HepG2 (cell line): ENCODE data around the gene TXNIP. TPM values are rescaled to one million over a fixed set of nuclear protein-coding genes. Genes with fewer than 3 reads are reported as not detected.

Experiments used
- AHDC1 ChIP-seq: sonication (generic); formaldehyde crosslinking; IDR thresholded peaks from 2 replicates; pipeline ENCODE4 v1.5.1; 2020; ENCODE audit warnings: mild to moderate bottlenecking, missing genetic modification reagents, borderline replicate concordance
- BHLHE40 ChIP-seq: IDR thresholded peaks from 2 replicates; pipeline ENCODE4 v1.6.1; 2011; ENCODE audit warnings: low read length, improper control_type of control experiment
- ETV5 ChIP-seq: IDR thresholded peaks from 2 replicates; pipeline ENCODE4 v1.6.1; 2018; ENCODE audit warnings: missing biosample characterization, missing genetic modification reagents, inconsistent platforms, borderline replicate concordance
- EZH2 ChIP-seq: conservative IDR thresholded peaks from 2 replicates; pipeline ENCODE4 v1.6.1; 2012; ENCODE audit warnings: mild to moderate bottlenecking, low read depth, low read length, moderate library complexity
- KAT2B ChIP-seq: fragments of 150-350 bp; IDR thresholded peaks from 2 replicates; pipeline ENCODE4 v1.6.1; 2014; ENCODE audit warnings: low read depth, low read length, borderline replicate concordance
- MAX ChIP-seq: IDR thresholded peaks from 2 replicates; pipeline ENCODE4 v1.6.1; 2012; ENCODE audit warnings: inconsistent platforms
- MAZ ChIP-seq, 2 experiments: sonication (generic) in 1 of 2; formaldehyde crosslinking in 1 of 2; IDR thresholded peaks; 2 replicates each; pipeline versions ENCODE4 v1.5.0 to v1.6.1; 2012 to 2020; ENCODE audit warnings: low read depth in 2 of 2, mild to moderate bottlenecking in 2 of 2, borderline replicate concordance in 1 of 2, improper control_type of control experiment in 1 of 2, low read length in 1 of 2, missing genetic modification reagents in 1 of 2, moderate library complexity in 1 of 2
- MED1 ChIP-seq: sonication (generic); formaldehyde crosslinking; IDR thresholded peaks from 2 replicates; pipeline ENCODE4 v1.4.0; 2020; ENCODE audit warnings: missing genetic modification reagents
- MLX ChIP-seq: IDR thresholded peaks from 2 replicates; pipeline ENCODE4 v1.6.1; 2016
- NFKB2 ChIP-seq: sonication (generic); formaldehyde crosslinking; IDR thresholded peaks from 2 replicates; pipeline ENCODE4 v1.4.0; 2020; ENCODE audit warnings: missing genetic modification reagents, borderline replicate concordance
- POLR2G ChIP-seq: fragments of 200-400 bp; formaldehyde crosslinking; IDR thresholded peaks from 2 replicates; pipeline ENCODE4 v1.6.1; 2018; ENCODE audit warnings: mild to moderate bottlenecking, low read depth, low read length, moderate library complexity
- SIX4 ChIP-seq: sonication (generic); formaldehyde crosslinking; IDR thresholded peaks from 2 replicates; pipeline ENCODE4 v1.4.0; 2020; ENCODE audit warnings: missing genetic modification reagents
- SRSF1 ChIP-seq: fragments of 200-400 bp; formaldehyde crosslinking; optimal IDR thresholded peaks from 2 replicates; pipeline ENCODE3; 2017; ENCODE audit warnings: mild to moderate bottlenecking, low read depth, low read length, moderate library complexity
- YY1 ChIP-seq: IDR thresholded peaks from 2 replicates; pipeline ENCODE4 v1.6.1; 2011; ENCODE audit warnings: low read length, low read depth, moderate library complexity, mild to moderate bottlenecking; ENCODE audit not compliant: insufficient read depth, insufficient replicate concordance
- ZNF24 ChIP-seq: fragments of 450-650 bp; IDR thresholded peaks from 2 replicates; pipeline ENCODE4 v1.6.1; 2017; ENCODE audit warnings: antibody characterized with exemption, mild to moderate bottlenecking
- ZNF501 ChIP-seq: sonication (generic); formaldehyde crosslinking; IDR thresholded peaks from 2 replicates; pipeline ENCODE4 v1.5.1; 2020; ENCODE audit warnings: mild to moderate bottlenecking, moderate library complexity, missing genetic modification reagents
- ZNF710 ChIP-seq: sonication (generic); formaldehyde crosslinking; IDR thresholded peaks from 2 replicates; pipeline ENCODE4 v1.5.0; 2020; ENCODE audit warnings: mild to moderate bottlenecking, missing genetic modification reagents, borderline replicate concordance
- ZNF75D ChIP-seq: sonication (generic); formaldehyde crosslinking; IDR thresholded peaks from 2 replicates; pipeline ENCODE4 v1.8.1; 2023; ENCODE audit warnings: missing genetic modification reagents, mild to moderate bottlenecking, borderline replicate concordance
- polyA plus RNA-seq, 8 experiments: library from polyadenylated mRNA; depleted of rRNA in 3 of 8; stranded (reverse) in 7 of 8; unstranded in 1 of 8; fragments of >200 nt; fragmentation: Illumina TruSeq in 4 of 8; extraction: Trizol in 4 of 8; gene quantifications; 2 replicates each; pipeline versions ENCODE4 v1.2.1 to v1.2.3, GENCODE V29; 2011 to 2016; ENCODE audit warnings: low read depth in 4 of 8, missing spikeins in 1 of 8, mixed read lengths in 1 of 8; ENCODE audit not compliant: insufficient read depth in 1 of 8
- total RNA-seq, 5 experiments: library from RNA; depleted of rRNA; stranded (reverse); fragments of >200 nt; fragmentation: Illumina TruSeq; extraction: Trizol; gene quantifications; 2 replicates each; pipeline ENCODE4 v1.2.3, GENCODE V29; 2016; ENCODE audit warnings: low read depth in 1 of 5

TXNIP gene
- total and polyA plus RNA-seq, 2 of the 13 experiments (the other 11 are each of a cell fraction or from before 2014, with no cell fraction given): 24.4 to 237 TPM

- peak; percentile 63; the same call in 1 of the 2 replicates for TF ChIP-seq ZNF710
- TF ChIP-seq ETV5 (CRISPR knock-in tag): peak; percentile 95
- TF ChIP-seq MAZ (IDR thresholded peaks at IDR 0.05; ENCODE audit: borderline replicate concordance, low read depth, low read length): peak; percentile 21; the same call in 1 of the 2 replicates
- 0 out of 2 replicates have a peak, but pooled peaks have one; percentile 52 for TF ChIP-seq MAZ (CRISPR knock-in tag; IDR thresholded peaks at IDR 0.05; ENCODE audit: low read depth)
- no peak for TF ChIP-seq SRSF1
- no peak for TF ChIP-seq KAT2B
- 0 out of 2 replicates have a peak, but pooled peaks have one; percentile 48 for TF ChIP-seq AHDC1
- no peak for TF ChIP-seq ZNF75D (CRISPR knock-in tag)
- 0 out of 2 replicates have a peak, but pooled peaks have one; percentile 14 for TF ChIP-seq BHLHE40
- peak; percentile 88 for TF ChIP-seq POLR2G
- TF ChIP-seq ZNF501 (CRISPR knock-in tag): peak; percentile 62
- TF ChIP-seq EZH2: no peak
- peak; percentile 26 for TF ChIP-seq YY1
- 0 out of 2 replicates have a peak, but pooled peaks have one; percentile 18 for TF ChIP-seq NFKB2 (CRISPR knock-in tag)
- peak; percentile 74 for TF ChIP-seq MED1 (CRISPR knock-in tag)
- peak; percentile 66; the same call in 1 of the 2 replicates for TF ChIP-seq MLX (CRISPR knock-in tag)
- peak; percentile 44; the same call in 1 of the 2 replicates for TF ChIP-seq MAX
- no peak for TF ChIP-seq ZNF24
- TF ChIP-seq SIX4 (CRISPR knock-in tag): 0 out of 2 replicates have a peak, but pooled peaks have one; percentile 12
These were observed 31.9 kb downstream of the TXNIP start, which contains the start of the genes ANKRD34A and POLR3GL (continued) for GRCh38 chr1:145964328-145965118.
